GM12878 (cell line): ENCODE measurements around the gene UBE2E2. TPM values are rescaled to one million over a fixed set of nuclear protein-coding genes. Genes with fewer than 3 reads are reported as not detected.

Experiments used
- ATF7 ChIP-seq: fragments of 450-650 bp; IDR thresholded peaks from 2 replicates; pipeline ENCODE4 v1.6.1; 2016; ENCODE audit warnings: low read depth, mild to moderate bottlenecking
- CHD1 ChIP-seq: IDR thresholded peaks from 2 replicates; pipeline ENCODE4 v1.6.1; 2012; ENCODE audit warnings: low read depth, low read length, improper control_type of control experiment
- CHD4 ChIP-seq: fragments of 200-600 bp; sonication (generic); IDR thresholded peaks from 2 replicates; pipeline ENCODE4 v1.6.1; 2016; ENCODE audit warnings: mild to moderate bottlenecking
- HDAC2 ChIP-seq: fragments of 200-600 bp; sonication (generic); IDR thresholded peaks from 2 replicates; pipeline ENCODE4 v1.6.1; 2017
- NFIC ChIP-seq: IDR thresholded peaks from 2 replicates; pipeline ENCODE4 v1.6.1; 2012; ENCODE audit warnings: low read depth, mild to moderate bottlenecking, inconsistent platforms, low read length, moderate library complexity
- NR2F1 ChIP-seq: fragments of 450-650 bp; conservative IDR thresholded peaks from 2 replicates; pipeline ENCODE4 v1.6.1; 2017; ENCODE audit warnings: mild to moderate bottlenecking
- RAD21 ChIP-seq: IDR thresholded peaks from 2 replicates; pipeline ENCODE4 v1.6.1; 2011; ENCODE audit warnings: mild to moderate bottlenecking, low read depth, low read length, moderate library complexity; ENCODE audit not compliant: insufficient read depth
- SMARCA5 ChIP-seq: fragments of 450-650 bp; IDR thresholded peaks from 2 replicates; pipeline ENCODE4 v1.6.1; 2017; ENCODE audit warnings: mild to moderate bottlenecking
- SMC3 ChIP-seq: IDR thresholded peaks from 2 replicates; pipeline ENCODE4 v1.6.1; 2011; ENCODE audit warnings: low read length, improper control_type of control experiment, borderline replicate concordance
- SREBF2 ChIP-seq: IDR thresholded peaks from 2 replicates; pipeline ENCODE4 v1.6.1; 2012; ENCODE audit warnings: mild to moderate bottlenecking, low read length
- SUPT20H ChIP-seq: IDR thresholded peaks from 2 replicates; pipeline ENCODE4 v1.6.1; 2011; ENCODE audit warnings: low read depth, mild to moderate bottlenecking, low read length, moderate library complexity, borderline replicate concordance; ENCODE audit not compliant: control insufficient read depth
- TARDBP ChIP-seq: IDR thresholded peaks from 2 replicates; pipeline ENCODE4 v1.6.1; 2016; ENCODE audit warnings: borderline replicate concordance
- ZBED1 ChIP-seq: IDR thresholded peaks from 2 replicates; pipeline ENCODE4 v1.6.1; 2016; ENCODE audit warnings: borderline replicate concordance
- polyA plus RNA-seq, 11 experiments: library from polyadenylated mRNA; depleted of rRNA in 4 of 11; unstranded in 6 of 11; stranded (reverse) in 5 of 11; fragments of >200 nt; fragmentation: Nextera tagmentation in 4 of 11; fragmentation: Illumina TruSeq in 1 of 11; extraction: Ambion mirVana in 4 of 11; extraction: Trizol in 1 of 11; gene quantifications; 1 replicate in 1 of 11; 2 replicates in 10 of 11; pipeline versions ENCODE4 v1.2.1 to v1.2.3, GENCODE V29; 2011 to 2016; ENCODE audit warnings: inconsistent platforms in 2 of 11, missing spikeins in 2 of 11, low read depth in 1 of 11
- total RNA-seq, 4 experiments: library from RNA; depleted of rRNA in 3 of 4; stranded (reverse); fragments of >200 nt in 3 of 4; fragmentation: Illumina TruSeq in 1 of 4; extraction: Trizol in 1 of 4; gene quantifications; 2 replicates each; pipeline versions ENCODE4 v1.2.1 to v1.2.3, GENCODE V29; 2013 to 2021
- TF ChIP-seq, protein P1 (sequence below): fragments of 450-650 bp; formaldehyde crosslinking; IDR thresholded peaks from 2 replicates; pipeline ENCODE4 v1.4.0; 2022; ENCODE audit warnings: mild to moderate bottlenecking, moderate library complexity
- TF ChIP-seq, protein P2 (sequence below): fragments of 450-650 bp; formaldehyde crosslinking; IDR thresholded peaks from 2 replicates; pipeline ENCODE4 v1.4.0; 2020; ENCODE audit warnings: mild to moderate bottlenecking, moderate library complexity
- TF ChIP-seq, protein P3 (sequence below): fragments of 450-650 bp; IDR thresholded peaks from 2 replicates; pipeline ENCODE4 v1.6.1; 2017; ENCODE audit warnings: low read depth, mild to moderate bottlenecking, moderate library complexity

The UBE2E2 gene
- total and polyA plus RNA-seq, 10 of the 15 experiments (the other 5 are each of a cell fraction or from before 2014, with no cell fraction given): 8.7 to 71.0 (median 36.4) TPM

- TF ChIP-seq, protein P1, sequence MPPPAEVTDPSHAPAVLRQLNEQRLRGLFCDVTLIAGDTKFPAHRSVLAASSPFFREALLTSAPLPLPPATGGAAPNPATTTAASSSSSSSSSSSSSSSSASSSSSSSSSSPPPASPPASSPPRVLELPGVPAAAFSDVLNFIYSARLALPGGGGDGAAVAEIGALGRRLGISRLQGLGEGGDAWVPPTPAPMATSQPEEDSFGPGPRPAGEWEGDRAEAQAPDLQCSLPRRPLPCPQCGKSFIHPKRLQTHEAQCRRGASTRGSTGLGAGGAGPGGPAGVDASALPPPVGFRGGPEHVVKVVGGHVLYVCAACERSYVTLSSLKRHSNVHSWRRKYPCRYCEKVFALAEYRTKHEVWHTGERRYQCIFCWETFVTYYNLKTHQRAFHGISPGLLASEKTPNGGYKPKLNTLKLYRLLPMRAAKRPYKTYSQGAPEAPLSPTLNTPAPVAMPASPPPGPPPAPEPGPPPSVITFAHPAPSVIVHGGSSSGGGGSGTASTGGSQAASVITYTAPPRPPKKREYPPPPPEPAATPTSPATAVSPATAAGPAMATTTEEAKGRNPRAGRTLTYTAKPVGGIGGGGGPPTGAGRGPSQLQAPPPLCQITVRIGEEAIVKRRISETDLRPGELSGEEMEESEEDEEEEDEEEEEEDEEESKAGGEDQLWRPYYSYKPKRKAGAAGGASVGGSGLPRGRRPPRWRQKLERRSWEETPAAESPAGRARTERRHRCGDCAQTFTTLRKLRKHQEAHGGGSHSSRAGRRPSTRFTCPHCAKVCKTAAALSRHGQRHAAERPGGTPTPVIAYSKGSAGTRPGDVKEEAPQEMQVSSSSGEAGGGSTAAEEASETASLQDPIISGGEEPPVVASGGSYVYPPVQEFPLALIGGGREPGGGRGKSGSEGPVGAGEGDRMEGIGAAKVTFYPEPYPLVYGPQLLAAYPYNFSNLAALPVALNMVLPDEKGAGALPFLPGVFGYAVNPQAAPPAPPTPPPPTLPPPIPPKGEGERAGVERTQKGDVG (CRISPR knock-in tag): no peak
- TF ChIP-seq TARDBP (no peak), ATF7 (no peak), HDAC2 (no peak), SUPT20H (no peak), SREBF2 (no peak), NFIC (no peak), ZBED1 (no peak), RAD21 (no peak), NR2F1 (no peak), CHD4 (no peak), CHD1 (no peak), SMC3 (no peak), SMARCA5 (no peak)
- TF ChIP-seq, protein P2, sequence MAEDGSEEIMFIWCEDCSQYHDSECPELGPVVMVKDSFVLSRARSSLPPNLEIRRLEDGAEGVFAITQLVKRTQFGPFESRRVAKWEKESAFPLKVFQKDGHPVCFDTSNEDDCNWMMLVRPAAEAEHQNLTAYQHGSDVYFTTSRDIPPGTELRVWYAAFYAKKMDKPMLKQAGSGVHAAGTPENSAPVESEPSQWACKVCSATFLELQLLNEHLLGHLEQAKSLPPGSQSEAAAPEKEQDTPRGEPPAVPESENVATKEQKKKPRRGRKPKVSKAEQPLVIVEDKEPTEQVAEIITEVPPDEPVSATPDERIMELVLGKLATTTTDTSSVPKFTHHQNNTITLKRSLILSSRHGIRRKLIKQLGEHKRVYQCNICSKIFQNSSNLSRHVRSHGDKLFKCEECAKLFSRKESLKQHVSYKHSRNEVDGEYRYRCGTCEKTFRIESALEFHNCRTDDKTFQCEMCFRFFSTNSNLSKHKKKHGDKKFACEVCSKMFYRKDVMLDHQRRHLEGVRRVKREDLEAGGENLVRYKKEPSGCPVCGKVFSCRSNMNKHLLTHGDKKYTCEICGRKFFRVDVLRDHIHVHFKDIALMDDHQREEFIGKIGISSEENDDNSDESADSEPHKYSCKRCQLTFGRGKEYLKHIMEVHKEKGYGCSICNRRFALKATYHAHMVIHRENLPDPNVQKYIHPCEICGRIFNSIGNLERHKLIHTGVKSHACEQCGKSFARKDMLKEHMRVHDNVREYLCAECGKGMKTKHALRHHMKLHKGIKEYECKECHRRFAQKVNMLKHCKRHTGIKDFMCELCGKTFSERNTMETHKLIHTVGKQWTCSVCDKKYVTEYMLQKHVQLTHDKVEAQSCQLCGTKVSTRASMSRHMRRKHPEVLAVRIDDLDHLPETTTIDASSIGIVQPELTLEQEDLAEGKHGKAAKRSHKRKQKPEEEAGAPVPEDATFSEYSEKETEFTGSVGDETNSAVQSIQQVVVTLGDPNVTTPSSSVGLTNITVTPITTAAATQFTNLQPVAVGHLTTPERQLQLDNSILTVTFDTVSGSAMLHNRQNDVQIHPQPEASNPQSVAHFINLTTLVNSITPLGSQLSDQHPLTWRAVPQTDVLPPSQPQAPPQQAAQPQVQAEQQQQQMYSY: no peak
- TF ChIP-seq, protein P3, sequence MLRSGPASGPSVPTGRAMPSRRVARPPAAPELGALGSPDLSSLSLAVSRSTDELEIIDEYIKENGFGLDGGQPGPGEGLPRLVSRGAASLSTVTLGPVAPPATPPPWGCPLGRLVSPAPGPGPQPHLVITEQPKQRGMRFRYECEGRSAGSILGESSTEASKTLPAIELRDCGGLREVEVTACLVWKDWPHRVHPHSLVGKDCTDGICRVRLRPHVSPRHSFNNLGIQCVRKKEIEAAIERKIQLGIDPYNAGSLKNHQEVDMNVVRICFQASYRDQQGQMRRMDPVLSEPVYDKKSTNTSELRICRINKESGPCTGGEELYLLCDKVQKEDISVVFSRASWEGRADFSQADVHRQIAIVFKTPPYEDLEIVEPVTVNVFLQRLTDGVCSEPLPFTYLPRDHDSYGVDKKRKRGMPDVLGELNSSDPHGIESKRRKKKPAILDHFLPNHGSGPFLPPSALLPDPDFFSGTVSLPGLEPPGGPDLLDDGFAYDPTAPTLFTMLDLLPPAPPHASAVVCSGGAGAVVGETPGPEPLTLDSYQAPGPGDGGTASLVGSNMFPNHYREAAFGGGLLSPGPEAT: no peak
Observed at GRCh38 chr3:23475446-23475845, 272.3 kb downstream of the UBE2E2 start (continued).
